HL-60 (cell line): ENCODE measurements around the gene TRABD2B.

Source experiments
- DNase-seq, 2 experiments: peaks; one replicate each; pipeline ENCODE4 v3.0.0-alpha.2; 2010 to 2020; ENCODE audit warnings: low read depth in 1 of 2, low spot score in 1 of 2
- H3K27ac ChIP-seq: fragments of 250-450 bp; sonication (Bioruptor Pico); replicated peaks from 2 replicates; pipeline ENCODE4 v1.5.1; 2020; ENCODE audit warnings: mild to moderate bottlenecking, moderate library complexity
- H3K27me3 ChIP-seq: fragments of 250-450 bp; sonication (Bioruptor Pico); 2 replicates; pipeline ENCODE4 v1.5.1; 2021; ENCODE audit warnings: mild to moderate bottlenecking, moderate library complexity; ENCODE audit not compliant: insufficient read depth, poor library complexity, severe bottlenecking
- H3K4me3 ChIP-seq: replicated peaks from 2 replicates; pipeline ENCODE4 v1.5.1; 2011; ENCODE audit warnings: mild to moderate bottlenecking, control low read depth, low read length; ENCODE audit not compliant: insufficient read depth
- GABPA ChIP-seq: IDR thresholded peaks from 2 replicates; pipeline ENCODE4 v1.6.1; 2012; ENCODE audit warnings: low read depth
- POLR2AphosphoS5 ChIP-seq: IDR thresholded peaks from 2 replicates; pipeline ENCODE4 v1.6.1; 2012; ENCODE audit warnings: low read depth
- SPI1 ChIP-seq: IDR thresholded peaks from 2 replicates; pipeline ENCODE4 v1.6.1; 2012; ENCODE audit warnings: low read depth, mild to moderate bottlenecking, borderline replicate concordance
- TF ChIP-seq, protein P1 (sequence below): IDR thresholded peaks from one replicate; pipeline ENCODE4 v1.5.1; 2011; ENCODE audit warnings: low read length, control low read depth, inconsistent platforms; ENCODE audit not compliant: insufficient read depth
- TF ChIP-seq, protein P2 (sequence below): IDR thresholded peaks from 2 replicates; pipeline ENCODE4 v1.6.1; 2012; ENCODE audit warnings: low read depth; ENCODE audit not compliant: insufficient replicate concordance

TRABD2B gene

DNA sequence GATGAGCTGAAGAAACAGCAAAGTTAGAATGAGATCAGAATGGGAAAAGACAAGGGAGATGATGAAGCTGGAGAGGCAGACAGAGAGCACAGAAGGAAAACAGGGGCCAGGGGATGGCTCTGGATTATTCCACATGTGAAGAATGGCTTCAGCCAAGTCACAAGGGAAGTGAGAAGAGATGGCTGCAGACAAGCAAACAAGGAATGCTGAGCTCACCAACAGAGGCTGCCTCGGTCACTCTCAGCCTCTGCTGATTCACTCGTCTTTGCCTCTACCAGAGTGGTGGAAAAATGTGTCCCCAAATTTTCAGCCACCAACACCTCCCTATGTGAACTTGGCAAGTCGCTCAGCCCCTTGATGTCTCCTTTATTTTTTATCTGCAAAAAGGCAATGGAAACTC lies 46.7 kb downstream of the TRABD2B start:
- Histone ChIP-seq H3K27me3 (no peaks in the 10 kb centered on the region), H3K27ac (no peak overlapping the region), H3K4me3 (no peak overlapping the region)
- DNase-seq = no peak
- TF ChIP-seq, protein P1, sequence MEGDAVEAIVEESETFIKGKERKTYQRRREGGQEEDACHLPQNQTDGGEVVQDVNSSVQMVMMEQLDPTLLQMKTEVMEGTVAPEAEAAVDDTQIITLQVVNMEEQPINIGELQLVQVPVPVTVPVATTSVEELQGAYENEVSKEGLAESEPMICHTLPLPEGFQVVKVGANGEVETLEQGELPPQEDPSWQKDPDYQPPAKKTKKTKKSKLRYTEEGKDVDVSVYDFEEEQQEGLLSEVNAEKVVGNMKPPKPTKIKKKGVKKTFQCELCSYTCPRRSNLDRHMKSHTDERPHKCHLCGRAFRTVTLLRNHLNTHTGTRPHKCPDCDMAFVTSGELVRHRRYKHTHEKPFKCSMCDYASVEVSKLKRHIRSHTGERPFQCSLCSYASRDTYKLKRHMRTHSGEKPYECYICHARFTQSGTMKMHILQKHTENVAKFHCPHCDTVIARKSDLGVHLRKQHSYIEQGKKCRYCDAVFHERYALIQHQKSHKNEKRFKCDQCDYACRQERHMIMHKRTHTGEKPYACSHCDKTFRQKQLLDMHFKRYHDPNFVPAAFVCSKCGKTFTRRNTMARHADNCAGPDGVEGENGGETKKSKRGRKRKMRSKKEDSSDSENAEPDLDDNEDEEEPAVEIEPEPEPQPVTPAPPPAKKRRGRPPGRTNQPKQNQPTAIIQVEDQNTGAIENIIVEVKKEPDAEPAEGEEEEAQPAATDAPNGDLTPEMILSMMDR = no peak
- TF ChIP-seq GABPA (no peak), POLR2AphosphoS5 (no peak), SPI1 (no peak)
- TF ChIP-seq, protein P2, sequence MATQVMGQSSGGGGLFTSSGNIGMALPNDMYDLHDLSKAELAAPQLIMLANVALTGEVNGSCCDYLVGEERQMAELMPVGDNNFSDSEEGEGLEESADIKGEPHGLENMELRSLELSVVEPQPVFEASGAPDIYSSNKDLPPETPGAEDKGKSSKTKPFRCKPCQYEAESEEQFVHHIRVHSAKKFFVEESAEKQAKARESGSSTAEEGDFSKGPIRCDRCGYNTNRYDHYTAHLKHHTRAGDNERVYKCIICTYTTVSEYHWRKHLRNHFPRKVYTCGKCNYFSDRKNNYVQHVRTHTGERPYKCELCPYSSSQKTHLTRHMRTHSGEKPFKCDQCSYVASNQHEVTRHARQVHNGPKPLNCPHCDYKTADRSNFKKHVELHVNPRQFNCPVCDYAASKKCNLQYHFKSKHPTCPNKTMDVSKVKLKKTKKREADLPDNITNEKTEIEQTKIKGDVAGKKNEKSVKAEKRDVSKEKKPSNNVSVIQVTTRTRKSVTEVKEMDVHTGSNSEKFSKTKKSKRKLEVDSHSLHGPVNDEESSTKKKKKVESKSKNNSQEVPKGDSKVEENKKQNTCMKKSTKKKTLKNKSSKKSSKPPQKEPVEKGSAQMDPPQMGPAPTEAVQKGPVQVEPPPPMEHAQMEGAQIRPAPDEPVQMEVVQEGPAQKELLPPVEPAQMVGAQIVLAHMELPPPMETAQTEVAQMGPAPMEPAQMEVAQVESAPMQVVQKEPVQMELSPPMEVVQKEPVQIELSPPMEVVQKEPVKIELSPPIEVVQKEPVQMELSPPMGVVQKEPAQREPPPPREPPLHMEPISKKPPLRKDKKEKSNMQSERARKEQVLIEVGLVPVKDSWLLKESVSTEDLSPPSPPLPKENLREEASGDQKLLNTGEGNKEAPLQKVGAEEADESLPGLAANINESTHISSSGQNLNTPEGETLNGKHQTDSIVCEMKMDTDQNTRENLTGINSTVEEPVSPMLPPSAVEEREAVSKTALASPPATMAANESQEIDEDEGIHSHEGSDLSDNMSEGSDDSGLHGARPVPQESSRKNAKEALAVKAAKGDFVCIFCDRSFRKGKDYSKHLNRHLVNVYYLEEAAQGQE = no peak

DNA sequence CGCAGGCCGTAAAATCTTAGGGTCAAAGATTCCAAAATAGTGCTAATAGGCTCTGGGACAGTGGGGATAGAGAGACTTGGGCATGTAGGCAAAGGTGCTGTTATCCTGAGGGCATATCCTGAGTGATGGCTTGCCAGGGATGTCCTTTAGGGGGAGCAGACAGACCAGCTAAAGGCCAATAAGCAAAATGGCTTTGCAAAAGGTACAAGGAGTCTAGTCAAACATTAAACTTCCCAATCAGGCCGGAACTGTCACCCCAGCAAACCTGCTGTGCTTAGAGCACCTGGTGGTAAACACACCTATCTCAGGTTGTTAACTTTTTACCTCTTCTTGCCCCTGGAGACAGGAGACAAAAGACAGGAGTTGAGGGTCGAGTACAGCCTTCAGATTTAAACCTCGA lies 49.1 kb downstream of the TRABD2B start:
- no peak for DNase-seq
- Histone ChIP-seq H3K27ac (no peak overlapping the region), H3K27me3 (no peaks in the 10 kb centered on the region), H3K4me3 (no peak overlapping the region)
- TF ChIP-seq, protein P1 = no peak
- TF ChIP-seq GABPA = no peak
- TF ChIP-seq, protein P2 = no peak

DNA sequence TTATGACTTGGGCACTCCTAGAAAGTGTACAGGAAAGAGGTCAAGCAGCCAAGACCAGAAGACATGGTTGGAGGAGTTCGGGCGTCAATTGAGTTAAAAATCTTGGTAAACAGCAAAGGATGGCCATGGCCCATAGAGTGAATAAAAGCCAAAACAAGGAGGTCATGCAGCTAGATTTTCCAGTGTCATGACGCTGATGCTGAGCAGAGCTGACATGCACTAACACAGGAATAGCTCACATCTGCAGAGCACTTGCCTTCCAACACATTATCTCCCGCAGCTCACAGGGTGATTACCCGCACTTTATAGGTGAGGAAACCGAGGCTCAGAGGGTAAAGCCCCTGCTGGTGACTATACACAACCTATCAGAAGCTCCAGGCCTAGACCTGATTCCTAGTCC lies 49.7 kb downstream of the TRABD2B start:
- Histone ChIP-seq H3K27me3 (no peaks in the 10 kb centered on the region), H3K27ac (no peak overlapping the region), H3K4me3 (no peak overlapping the region)
- DNase-seq = no peak
- TF ChIP-seq POLR2AphosphoS5 (no peak), GABPA (no peak), SPI1 (no peak)
- TF ChIP-seq, protein P1 = no peak
- TF ChIP-seq, protein P2 = no peak
